Measurements from ENCODE around the gene TM9SF4.

TM9SF4 gene

DNA sequence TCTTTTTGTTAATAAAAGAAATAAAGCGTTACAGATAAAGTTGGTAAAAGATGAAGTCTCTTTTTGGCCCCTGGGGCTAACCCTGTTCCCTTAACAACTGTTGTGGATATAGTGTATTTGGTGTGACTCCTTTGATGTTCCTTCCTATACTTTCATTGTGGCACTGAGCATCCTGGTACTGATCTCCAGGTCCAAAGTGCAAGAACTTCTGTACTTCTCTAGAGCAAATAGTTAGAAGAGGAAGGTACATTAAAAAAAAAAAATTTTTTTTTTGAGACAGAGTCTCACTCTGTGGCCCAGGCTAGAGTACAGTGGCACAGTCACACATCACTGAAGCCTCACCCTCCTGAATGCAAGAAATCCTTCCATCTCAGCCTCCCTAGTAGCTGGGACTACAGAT is 104.4 kb downstream of the TM9SF4 start:
- DNase-seq: no peak

- no peak for DNase-seq
Measured at GRCh38 chr20:32215147-32215546, 105.6 kb downstream of the TM9SF4 start.

- no peak for DNase-seq
Measured at GRCh38 chr20:32215729-32216128, 106.2 kb downstream of the TM9SF4 start.

DNA sequence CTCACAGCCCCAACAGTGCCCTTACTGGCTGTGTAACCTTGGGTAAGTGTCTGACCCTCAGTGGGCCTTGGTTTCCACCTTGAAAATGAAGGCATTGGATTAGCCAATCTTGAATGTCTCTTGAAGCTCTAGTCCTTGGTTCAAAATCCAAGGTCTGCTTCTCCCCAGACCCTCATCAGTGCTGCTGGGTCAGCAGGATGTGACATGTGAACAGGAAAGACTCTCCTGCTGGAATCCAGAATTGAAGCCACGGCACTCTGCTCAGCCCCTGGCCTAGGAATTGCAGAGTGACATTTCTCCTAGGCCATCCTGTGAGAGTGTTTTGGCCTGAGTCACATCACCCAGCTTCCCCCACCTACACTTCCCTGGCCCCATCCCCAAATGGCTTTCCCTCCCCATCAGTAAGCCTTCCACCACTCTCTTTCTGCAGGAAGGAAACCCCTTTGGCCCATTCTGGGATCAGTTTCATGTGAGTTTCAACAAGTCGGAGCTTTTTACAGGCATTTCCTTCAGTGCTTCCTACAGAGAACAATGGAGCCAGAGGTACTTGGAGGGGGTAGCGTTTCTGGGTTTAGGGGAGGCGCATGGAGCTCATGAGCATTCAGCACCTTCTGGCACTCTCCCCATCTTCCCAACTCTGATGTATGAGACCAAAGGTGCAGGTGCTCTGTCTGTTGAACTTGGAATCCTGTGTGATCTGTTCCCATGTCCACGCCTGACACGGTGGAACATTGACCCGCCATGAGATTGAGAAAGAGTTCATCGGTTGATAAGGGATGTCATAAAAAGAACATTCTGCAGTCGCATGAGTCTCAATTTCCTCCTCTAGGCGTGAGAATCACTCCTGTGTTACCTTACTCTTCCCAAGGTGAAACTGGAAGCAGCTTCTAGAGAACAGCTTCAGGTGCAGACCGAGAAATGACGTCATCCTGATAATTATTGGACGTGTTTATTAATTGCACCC is 106.9 kb downstream of the TM9SF4 start:
- DNase-seq: no peak

Data from cortex of kidney (tissue), 1 donor.